Fibroblast of the aortic adventitia (primary cell): Measurements from ENCODE around the gene TMEM171. TPM values are rescaled to one million over a fixed set of nuclear protein-coding genes. Genes with fewer than 3 reads are reported as not detected.

ENCODE experiments used
- DNase-seq: peaks from one replicate; pipeline ENCODE4 v3.0.0-alpha.2; 2010; ENCODE audit warnings: low read depth
- H3K4me3 ChIP-seq: 2 replicates; pipeline ENCODE4 v1.5.1; 2011; ENCODE audit warnings: low read depth, mild to moderate bottlenecking, control low read depth, low read length, moderate library complexity
- CTCF ChIP-seq: IDR thresholded peaks from 2 replicates; pipeline ENCODE4 v1.5.1; 2011; ENCODE audit warnings: mild to moderate bottlenecking, low read length, control low read depth, inconsistent platforms; ENCODE audit not compliant: insufficient read depth
- total RNA-seq: library from RNA; depleted of rRNA; stranded (reverse); fragments of >200 nt; gene quantifications from 2 replicates; pipeline ENCODE4 v1.2.3, GENCODE V29; 2012; ENCODE audit warnings: low replicate concordance

TMEM171 gene
- total RNA-seq, 1 donor = 13.1 TPM

GRCh38 chr5:73096239-73096575, 24.2 kb upstream of the TMEM171 start:
- no peak overlapping the region for H3K4me3 ChIP-seq
- TF ChIP-seq CTCF = no peak
- DNase-seq = no peak

- no peak for TF ChIP-seq CTCF
- no peak overlapping the region for H3K4me3 ChIP-seq
- DNase-seq = no peak
Observed at GRCh38 chr5:73097740-73098139, 22.6 kb upstream of the TMEM171 start.

GRCh38 chr5:73100109-73100508, 20.3 kb upstream of the TMEM171 start:
- no peak for DNase-seq
- TF ChIP-seq CTCF = no peak

GRCh38 chr5:73103870-73104299, 16.5 kb upstream of the TMEM171 start:
- H3K4me3 ChIP-seq = no peak overlapping the region
- no peak for DNase-seq
- TF ChIP-seq CTCF = no peak

More at GRCh38 chr5:73100109-73100508, 20.3 kb upstream of the TMEM171 start:
- no peak overlapping the region for H3K4me3 ChIP-seq

- DNase-seq = no peak
- no peak for TF ChIP-seq CTCF
Observed at GRCh38 chr5:73104326-73104725, 16.0 kb upstream of the TMEM171 start.

GRCh38 chr5:73106335-73106734, 14.0 kb upstream of the TMEM171 start:
- no peak for DNase-seq
- no peak for TF ChIP-seq CTCF

More at GRCh38 chr5:73104326-73104725, 16.0 kb upstream of the TMEM171 start:
- H3K4me3 ChIP-seq = no peak overlapping the region

GRCh38 chr5:73110190-73110589, 10.2 kb upstream of the TMEM171 start:
- no peak overlapping the region for H3K4me3 ChIP-seq
- DNase-seq = no peak
- TF ChIP-seq CTCF = no peak

More at GRCh38 chr5:73106335-73106734, 14.0 kb upstream of the TMEM171 start:
- H3K4me3 ChIP-seq = no peak overlapping the region
